Prostate gland (tissue), 2 donors: ENCODE measurements around the gene PTK6.

Experiments
- CTCF ChIP-seq, 4 experiments: fragments of 200-600 bp in 2 of 4; fragments of 450-650 bp in 2 of 4; sonication (generic) in 2 of 4; IDR thresholded peaks; 1 replicate in 3 of 4; 2 replicates in 1 of 4; pipeline ENCODE4 v1.5.1; 2016 to 2019; ENCODE audit warnings: antibody characterized with exemption in 4 of 4, mild to moderate bottlenecking in 2 of 4, moderate library complexity in 2 of 4
- POLR2A ChIP-seq: fragments of 450-650 bp; IDR thresholded peaks from one replicate; pipeline ENCODE4 v1.6.1; 2016; ENCODE audit warnings: antibody characterized with exemption, mild to moderate bottlenecking
- POLR2AphosphoS5 ChIP-seq: sonication (generic); formaldehyde crosslinking; IDR thresholded peaks from one replicate; pipeline ENCODE4 v1.6.1; 2017; ENCODE audit warnings: antibody characterized with exemption

GRCh38 chr20:63538204-63539091 is 1.3 kb upstream of the PTK6 start:
- TF ChIP-seq CTCF (IDR thresholded peaks at IDR 0.05) (peak in 1 of 4 experiments; percentile 16), POLR2A (no peak), POLR2AphosphoS5 (peak; percentile 88)
